OCI-LY7 (cell line): ENCODE data around the gene DPYSL4.

Experiments
- CTCF ChIP-seq: fragments of 200-600 bp; sonication (generic); conservative IDR thresholded peaks from 2 replicates; pipeline ENCODE4 v1.5.1; 2014; ENCODE audit warnings: mild to moderate bottlenecking, antibody characterized with exemption, low read length, moderate library complexity, mixed read lengths
- EZH2phosphoT487 ChIP-seq: fragments of 200-600 bp; sonication (generic); IDR thresholded peaks from 2 replicates; pipeline ENCODE4 v1.6.1; 2018; ENCODE audit warnings: low read depth, borderline replicate concordance, mild to moderate bottlenecking, mixed run types, antibody characterized with exemption, low read length, moderate library complexity, mixed read lengths

GRCh38 chr10:132209978-132210530 lies 23.3 kb downstream of the DPYSL4 start:
- TF ChIP-seq CTCF (no peak), EZH2phosphoT487 (no peak)
